DOHH2 (cell line): ENCODE measurements around the gene FHL3.

Experiments used
- H3F3A ChIP-seq: fragments of 200-600 bp; sonication (generic), shearing (Covaris generic); 2 replicates; pipeline ENCODE4 v1.6.0; 2016; ENCODE audit warnings: antibody characterized with exemption, mild to moderate bottlenecking; ENCODE audit not compliant: control insufficient read depth, insufficient read depth
- H3K27ac ChIP-seq: fragments of 200-600 bp; sonication (generic); 2 replicates; pipeline ENCODE4 v1.5.1; 2014; ENCODE audit warnings: low read depth, mild to moderate bottlenecking, low read length, moderate library complexity
- H3K27me3 ChIP-seq: fragments of 200-600 bp; sonication (generic); 2 replicates; pipeline ENCODE4 v1.6.1; 2014; ENCODE audit warnings: mild to moderate bottlenecking, low read length, mixed read lengths; ENCODE audit not compliant: control insufficient read depth
- H3K36me3 ChIP-seq: fragments of 200-600 bp; sonication (generic); 2 replicates; pipeline ENCODE4 v1.6.1; 2014; ENCODE audit warnings: mild to moderate bottlenecking, low read length, moderate library complexity, mixed read lengths; ENCODE audit not compliant: control insufficient read depth
- H3K4me1 ChIP-seq: fragments of 200-600 bp; sonication (generic); 2 replicates; pipeline ENCODE4 v1.6.1; 2014; ENCODE audit warnings: mild to moderate bottlenecking, low read length, mixed read lengths; ENCODE audit not compliant: control insufficient read depth
- H3K4me2 ChIP-seq: fragments of 200-600 bp; sonication (generic); 2 replicates; pipeline ENCODE4 v1.6.0; 2014; ENCODE audit warnings: mild to moderate bottlenecking, low read length, moderate library complexity
- H3K4me3 ChIP-seq: fragments of 200-600 bp; sonication (generic); 2 replicates; pipeline ENCODE4 v1.5.1; 2014; ENCODE audit warnings: mild to moderate bottlenecking, low read length, mixed read lengths
- H3K79me2 ChIP-seq: fragments of 200-600 bp; sonication (generic); 2 replicates; pipeline ENCODE4 v1.6.1; 2014; ENCODE audit warnings: mild to moderate bottlenecking, low read length, mixed read lengths; ENCODE audit not compliant: control insufficient read depth
- H3K9me2 ChIP-seq: fragments of 200-600 bp; sonication (generic); replicated peaks from 2 replicates; pipeline ENCODE4 v1.6.1; 2014; ENCODE audit warnings: mild to moderate bottlenecking, low read length, mixed read lengths; ENCODE audit not compliant: control insufficient read depth
- H3K9me3 ChIP-seq: fragments of 200-600 bp; sonication (generic); 2 replicates; pipeline ENCODE4 v1.6.1; 2014; ENCODE audit warnings: antibody characterized with exemption, low read length, mixed read lengths; ENCODE audit not compliant: control insufficient read depth, insufficient read depth
- H4K20me1 ChIP-seq: fragments of 200-600 bp; sonication (generic); 2 replicates; pipeline ENCODE4 v1.6.0; 2014; ENCODE audit warnings: low read depth, mild to moderate bottlenecking, antibody characterized with exemption, low read length, moderate library complexity; ENCODE audit not compliant: control insufficient read depth, insufficient read depth
- EZH2phosphoT487 ChIP-seq: fragments of 200-600 bp; sonication (generic); IDR thresholded peaks from 2 replicates; pipeline ENCODE4 v1.6.1; 2017; ENCODE audit warnings: borderline replicate concordance, mild to moderate bottlenecking, antibody characterized with exemption, low read length, moderate library complexity, mixed read lengths
- TF ChIP-seq, protein P1 (sequence below): fragments of 200-600 bp; sonication (generic); IDR thresholded peaks from one replicate; pipeline ENCODE4 v1.5.1; 2014; ENCODE audit warnings: antibody characterized with exemption, mild to moderate bottlenecking, low read depth, low read length; ENCODE audit not compliant: poor library complexity, severe bottlenecking

Gene FHL3

GRCh38 chr1:38026592-38027200 is 21.4 kb upstream of the FHL3 start:
- Histone ChIP-seq H3K4me3 (no peak overlapping the region), H3F3A (no peaks in the 10 kb centered on the region; the same call in 1 of the 2 replicates), H3K4me2 (no peak overlapping the region), H3K36me3 (peaks cover 39% of the 10 kb centered on the region), H3K27ac (no peak overlapping the region), H3K4me1 (peaks cover 8% of the 10 kb centered on the region), H3K9me2 (no peaks in the 10 kb centered on the region), H3K27me3 (peaks cover 13% of the 10 kb centered on the region; the same call in 1 of the 2 replicates), H3K79me2 (no peaks in the 10 kb centered on the region), H3K9me3 (no peaks in the 10 kb centered on the region), H4K20me1 (no peaks in the 10 kb centered on the region)
- no peak for TF ChIP-seq EZH2phosphoT487
- TF ChIP-seq, protein P1, sequence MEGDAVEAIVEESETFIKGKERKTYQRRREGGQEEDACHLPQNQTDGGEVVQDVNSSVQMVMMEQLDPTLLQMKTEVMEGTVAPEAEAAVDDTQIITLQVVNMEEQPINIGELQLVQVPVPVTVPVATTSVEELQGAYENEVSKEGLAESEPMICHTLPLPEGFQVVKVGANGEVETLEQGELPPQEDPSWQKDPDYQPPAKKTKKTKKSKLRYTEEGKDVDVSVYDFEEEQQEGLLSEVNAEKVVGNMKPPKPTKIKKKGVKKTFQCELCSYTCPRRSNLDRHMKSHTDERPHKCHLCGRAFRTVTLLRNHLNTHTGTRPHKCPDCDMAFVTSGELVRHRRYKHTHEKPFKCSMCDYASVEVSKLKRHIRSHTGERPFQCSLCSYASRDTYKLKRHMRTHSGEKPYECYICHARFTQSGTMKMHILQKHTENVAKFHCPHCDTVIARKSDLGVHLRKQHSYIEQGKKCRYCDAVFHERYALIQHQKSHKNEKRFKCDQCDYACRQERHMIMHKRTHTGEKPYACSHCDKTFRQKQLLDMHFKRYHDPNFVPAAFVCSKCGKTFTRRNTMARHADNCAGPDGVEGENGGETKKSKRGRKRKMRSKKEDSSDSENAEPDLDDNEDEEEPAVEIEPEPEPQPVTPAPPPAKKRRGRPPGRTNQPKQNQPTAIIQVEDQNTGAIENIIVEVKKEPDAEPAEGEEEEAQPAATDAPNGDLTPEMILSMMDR: peak; percentile 48

GRCh38 chr1:38025664-38026063 is 20.4 kb upstream of the FHL3 start:
- no peak overlapping the region for H3K4me3 ChIP-seq
- H3K27ac ChIP-seq: no peak overlapping the region
- H3K4me2 ChIP-seq: no peak overlapping the region
- peaks cover 8% of the 10 kb centered on the region for H3K4me1 ChIP-seq
- H3K9me2 ChIP-seq: no peaks in the 10 kb centered on the region
- TF ChIP-seq, protein P1: no peak
- no peak for TF ChIP-seq EZH2phosphoT487
- H3F3A ChIP-seq: no peaks in the 10 kb centered on the region; the same call in 1 of the 2 replicates
- H3K9me3 ChIP-seq: no peaks in the 10 kb centered on the region
- peaks cover 48% of the 10 kb centered on the region for H3K36me3 ChIP-seq
- H3K79me2 ChIP-seq: no peaks in the 10 kb centered on the region
- H3K27me3 ChIP-seq: 0 out of 2 replicates have a peak, but pooled peaks cover 6% of the 10 kb centered on the region
- no peaks in the 10 kb centered on the region for H4K20me1 ChIP-seq

DNA sequence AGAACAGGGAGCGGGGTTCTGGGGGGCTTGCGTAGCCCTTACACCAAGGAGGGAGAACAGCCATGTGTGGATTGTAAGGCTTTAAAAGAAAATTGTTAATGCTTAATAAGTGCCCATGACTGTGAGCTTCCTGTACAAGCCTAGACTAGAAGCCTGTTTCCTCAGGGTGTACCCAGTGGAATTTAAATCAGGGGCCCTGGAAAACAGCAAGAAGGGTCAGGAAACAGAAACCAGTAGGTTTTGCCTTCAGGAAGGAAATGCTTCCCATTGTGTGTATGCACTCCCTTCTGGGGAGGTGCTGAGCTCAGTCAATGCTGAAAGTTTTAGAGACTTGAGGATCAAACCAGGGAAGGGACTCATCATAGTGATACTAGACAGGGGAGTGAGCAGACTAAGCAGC is 19.9 kb upstream of the FHL3 start:
- peaks cover 7% of the 10 kb centered on the region for H3K4me1 ChIP-seq
- H3K36me3 ChIP-seq: peaks cover 52% of the 10 kb centered on the region
- no peaks in the 10 kb centered on the region; the same call in 1 of the 2 replicates for H3F3A ChIP-seq
- no peak overlapping the region for H3K4me3 ChIP-seq
- H3K9me2 ChIP-seq: no peaks in the 10 kb centered on the region
- H3K79me2 ChIP-seq: no peaks in the 10 kb centered on the region
- H3K27me3 ChIP-seq: 0 out of 2 replicates have a peak, but pooled peaks cover 2% of the 10 kb centered on the region
- TF ChIP-seq, protein P1: no peak
- TF ChIP-seq EZH2phosphoT487: no peak
- H3K9me3 ChIP-seq: no peaks in the 10 kb centered on the region
- H3K27ac ChIP-seq: no peak overlapping the region
- H4K20me1 ChIP-seq: no peaks in the 10 kb centered on the region
- H3K4me2 ChIP-seq: no peak overlapping the region
